Pancreas (tissue), 10 donors: ENCODE measurements around the gene SYNE2. TPM values are rescaled to one million over a fixed set of nuclear protein-coding genes. Genes with fewer than 3 reads are reported as not detected.
A peak's percentile ranks its signal among the peaks of the same experiment; 100 is the strongest.
"Not testable (repeated sequence)": the region's sequence is repeated elsewhere in the genome, so short reads cannot be mapped to it uniquely, and the experiment has no call there.

ENCODE experiments used
- ATAC-seq, 4 donors: fragments of 200-7000 bp; cut with Tn5 transposase; one replicate each; pipeline versions ENCODE4 v1.8.0 to v1.9.1; 2020; ENCODE audit warnings: mild to moderate bottlenecking in 4 of 4, moderate library complexity in 4 of 4
- DNase-seq, 6 donors: peaks; one replicate each; pipeline ENCODE4 v3.0.0-alpha.2; 2020
- FAIRE-seq: peaks from 2 replicates; lab custom pipeline; 2012; peaks lifted over from hg19 to GRCh38; lab: Jason Lieb, UNC
- H3K27ac ChIP-seq, 4 donors: fragments of 200-600 bp; sonication (generic); 1 replicate in 3 of 4; 2 replicates in 1 of 4; pipeline versions ENCODE4 v1.5.0 to v1.8.0; 2020
- H3K27me3 ChIP-seq, 4 donors: fragments of 200-600 bp; one replicate each; pipeline ENCODE4 v1.8.0; 2021
- H3K36me3 ChIP-seq, 3 donors: fragments of 200-600 bp; sonication (generic) in 1 of 3; one replicate each; pipeline versions ENCODE4 v1.5.0 to v1.8.0; 2020 to 2021
- H3K4me1 ChIP-seq, 3 donors: fragments of 200-600 bp; one replicate each; pipeline ENCODE4 v1.8.0; 2021
- H3K4me3 ChIP-seq, 4 donors: fragments of 200-600 bp; sonication (generic) in 2 of 4; one replicate each; pipeline versions ENCODE4 v1.5.0 to v1.8.0; 2020 to 2021
- H3K9me3 ChIP-seq, 4 donors: fragments of 200-600 bp; one replicate each; pipeline ENCODE4 v1.8.0; 2021
- whole genome bisulfite sequencing, 2 donors: extraction: QIAGEN DNeasy Blood & Tissue Kit; methylation state at CpG; one replicate each; pipeline ENCODE4 v1.1.7; 2013; 5-methylcytosine and 5-hydroxymethylcytosine counted together
- intact Hi-C, 3 donors: fragments of 100-400 bp; cut with DNase I; formaldehyde crosslinking; loops; one replicate each; pipeline versions ENCODE4 v1.11.1 to v1.14.2; 2022
- polyA plus RNA-seq, 2 donors: library from polyadenylated mRNA; stranded (reverse); fragments of 200-250 nt; gene quantifications; one replicate each; pipeline ENCODE4 v1.2.3, GENCODE V29; 2013
- total RNA-seq, 6 donors: library from RNA; stranded (reverse); fragmentation: NEBNext Ultra II Directional in 4 of 6; extraction: Animal tissue kit (Norgen Biotek cat#: 25700) in 4 of 6; gene quantifications; one replicate each; pipeline versions ENCODE4 v1.2.1 to v1.2.4, GENCODE V29; 2021 to 2023
- TF ChIP-seq, protein P1 (sequence below), 4 donors: fragments of 200-600 bp; sonication (generic) in 3 of 4; IDR thresholded peaks; one replicate each; pipeline versions ENCODE4 v1.5.0 to v1.8.0; 2021; ENCODE audit warnings: antibody characterized with exemption in 4 of 4
- donor health status: healthy with polysubstance abuse.
- donor health status: DM: no; HTN: no; CAD: no; lungs with moderate emphysema.
- donor health status: DM: no; HTN: no; CAD: no.
- donor health status: control.
- donor health status: control.
- donor health status: Bipolar disorder and iron deficiency.
- donor health status: DM: yes; HTN: yes; CAD: no.
- donor health status: DM: no; HTN: no; CAD: no.
- donor health status: DM: no; HTN: no; CAD: no.
- donor health status: DM: yes; HTN: yes; CAD: no.

SYNE2 gene
- total and polyA plus RNA-seq, 8 donors: 45.2 to 103 (median 56.6) TPM

DNA sequence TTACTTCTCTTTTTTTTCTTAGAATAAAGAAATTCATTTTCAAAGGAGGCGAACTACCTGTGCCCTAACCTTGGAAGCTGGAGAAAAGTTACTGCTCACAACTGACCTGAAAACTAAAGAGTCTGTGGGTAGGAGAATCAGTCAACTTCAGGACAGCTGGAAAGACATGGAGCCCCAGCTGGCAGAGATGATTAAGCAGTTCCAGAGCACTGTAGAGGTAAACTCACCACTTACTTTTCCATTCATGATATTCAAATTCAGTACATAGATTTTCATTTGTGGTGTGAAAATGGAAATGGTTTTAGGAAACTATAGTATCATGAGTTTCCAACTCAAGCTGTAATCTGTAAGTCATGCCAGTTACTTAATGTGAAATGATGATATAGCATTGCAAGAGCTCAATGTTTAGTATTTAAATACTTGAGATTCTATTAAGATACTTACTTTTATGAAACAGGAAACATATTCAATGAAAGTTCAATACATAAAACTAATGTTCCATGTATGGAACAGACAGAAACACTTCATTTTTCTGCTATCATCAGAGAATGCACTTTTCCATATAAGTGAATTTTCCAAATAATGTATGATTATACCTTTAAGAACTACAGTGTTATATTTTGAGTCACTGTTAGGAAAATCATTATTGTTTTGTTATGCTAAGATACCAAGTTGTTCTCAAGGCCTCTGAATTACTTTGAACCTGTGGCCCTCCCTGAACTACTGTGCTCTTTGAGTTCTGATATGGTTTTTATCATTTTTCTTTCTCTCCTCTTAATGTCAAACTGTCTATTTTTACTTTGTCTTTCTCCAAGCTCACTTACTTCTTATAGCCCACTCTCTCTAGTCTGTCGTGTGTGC is 322.3 kb downstream of the SYNE2 start:
- Histone ChIP-seq H3K4me3 (no peak overlapping the region), H3K36me3 (peaks cover 0 to 37% (median 3%) of the 10 kb centered on the region in 3 donors), H3K9me3 (no peaks in the 10 kb centered on the region), H3K4me1 (peaks cover 0 to 17% (median 9%) of the 10 kb centered on the region in 3 donors), H3K27ac (peak overlapping the region in 1 of 4 donors; percentile 3), H3K27me3 (no peaks in the 10 kb centered on the region)
- FAIRE-seq: peak; percentile 5
- 45 to 52% methylated on average over 2 of the region's 2 CpGs for WGBS, 2 donors
- no peak for DNase-seq
- peak; percentile 38 to 79 (median 64) for ATAC-seq
- TF ChIP-seq, protein P1, sequence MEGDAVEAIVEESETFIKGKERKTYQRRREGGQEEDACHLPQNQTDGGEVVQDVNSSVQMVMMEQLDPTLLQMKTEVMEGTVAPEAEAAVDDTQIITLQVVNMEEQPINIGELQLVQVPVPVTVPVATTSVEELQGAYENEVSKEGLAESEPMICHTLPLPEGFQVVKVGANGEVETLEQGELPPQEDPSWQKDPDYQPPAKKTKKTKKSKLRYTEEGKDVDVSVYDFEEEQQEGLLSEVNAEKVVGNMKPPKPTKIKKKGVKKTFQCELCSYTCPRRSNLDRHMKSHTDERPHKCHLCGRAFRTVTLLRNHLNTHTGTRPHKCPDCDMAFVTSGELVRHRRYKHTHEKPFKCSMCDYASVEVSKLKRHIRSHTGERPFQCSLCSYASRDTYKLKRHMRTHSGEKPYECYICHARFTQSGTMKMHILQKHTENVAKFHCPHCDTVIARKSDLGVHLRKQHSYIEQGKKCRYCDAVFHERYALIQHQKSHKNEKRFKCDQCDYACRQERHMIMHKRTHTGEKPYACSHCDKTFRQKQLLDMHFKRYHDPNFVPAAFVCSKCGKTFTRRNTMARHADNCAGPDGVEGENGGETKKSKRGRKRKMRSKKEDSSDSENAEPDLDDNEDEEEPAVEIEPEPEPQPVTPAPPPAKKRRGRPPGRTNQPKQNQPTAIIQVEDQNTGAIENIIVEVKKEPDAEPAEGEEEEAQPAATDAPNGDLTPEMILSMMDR (IDR thresholded peaks at IDR 0.05): no peak
- intact Hi-C loops: no loop called here

- WGBS, 2 donors: 88 to 92% methylated on average over 2 of the region's 2 CpGs
- TF ChIP-seq, protein P1 (IDR thresholded peaks at IDR 0.05): no peak
- no peak for ATAC-seq
These were observed 323.5 kb downstream of the SYNE2 start for GRCh38 chr14:64176330-64176729.

GRCh38 chr14:64178814-64179213 is 326.0 kb downstream of the SYNE2 start:
- TF ChIP-seq, protein P1 (IDR thresholded peaks at IDR 0.05): no peak
- DNase-seq (no peak), FAIRE-seq (no peak), ATAC-seq (no peak)
- H3K27ac ChIP-seq: no peak overlapping the region
- H3K9me3 ChIP-seq: no peaks in the 10 kb centered on the region
- peaks cover 0 to 19% (median 3%) of the 10 kb centered on the region in 3 donors for H3K36me3 ChIP-seq
- H3K27me3 ChIP-seq: no peaks in the 10 kb centered on the region
- 97 to 99% methylated on average over 3 of the region's 3 CpGs for WGBS, 2 donors
- H3K4me1 ChIP-seq: peaks cover 0 to 17% (median 9%) of the 10 kb centered on the region in 3 donors
- intact Hi-C loops: no loop called here
- H3K4me3 ChIP-seq: no peak overlapping the region

More at GRCh38 chr14:64176330-64176729, 323.5 kb downstream of the SYNE2 start:
- FAIRE-seq (no peak), DNase-seq (no peak)
- no peak overlapping the region for H3K4me3 ChIP-seq
- H3K27me3 ChIP-seq: no peaks in the 10 kb centered on the region
- H3K9me3 ChIP-seq: no peaks in the 10 kb centered on the region
- peaks cover 0 to 17% (median 9%) of the 10 kb centered on the region in 3 donors for H3K4me1 ChIP-seq
- intact Hi-C loops: no loop called here
- no peak overlapping the region for H3K27ac ChIP-seq
- peaks cover 0 to 28% (median 3%) of the 10 kb centered on the region in 3 donors for H3K36me3 ChIP-seq

GRCh38 chr14:64182908-64183307 is 330.1 kb downstream of the SYNE2 start:
- H3K4me1 ChIP-seq, H3K27ac ChIP-seq, H3K27me3 ChIP-seq, DNase-seq, FAIRE-seq, ATAC-seq, H3K4me3 ChIP-seq, H3K9me3 ChIP-seq, intact Hi-C loops: not testable (repeated sequence)
- peaks cover 0 to 16% (median under 1%) of the 10 kb centered on the region in 3 donors for H3K36me3 ChIP-seq
- 99% methylated on average over 17 to 40 of the region's 40 CpGs for WGBS, 2 donors

DNA sequence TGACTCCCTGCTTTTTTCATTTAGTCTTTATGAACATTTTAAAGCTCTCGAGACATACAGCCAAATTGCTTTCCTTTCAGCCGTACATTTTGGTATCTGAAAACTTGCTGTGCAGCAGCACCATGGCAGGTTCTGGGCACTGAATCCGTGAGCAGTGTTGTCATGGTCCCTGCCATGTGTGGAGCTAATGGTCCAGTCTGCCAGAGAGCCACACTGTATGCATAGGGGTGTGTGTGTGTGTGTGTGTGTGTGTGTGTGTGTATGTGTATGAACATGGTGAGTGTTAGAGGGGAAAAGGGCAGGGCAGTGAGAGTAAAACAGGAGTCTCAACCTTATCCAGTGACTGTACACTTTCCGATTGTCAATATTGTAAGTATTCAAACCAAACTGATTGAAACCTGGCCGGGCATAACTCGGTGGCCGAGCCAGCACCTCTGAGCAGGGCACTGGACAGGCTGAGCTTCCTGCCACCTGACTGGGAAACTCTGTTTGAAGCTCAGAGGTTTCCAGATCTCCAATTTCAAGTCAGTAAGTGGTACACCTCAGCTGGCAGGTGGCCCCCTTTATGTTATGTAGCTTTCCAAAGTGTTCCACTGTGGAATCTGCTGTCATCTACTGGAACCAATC is 331.4 kb downstream of the SYNE2 start:
- H3K36me3 ChIP-seq: peaks cover 0 to 7% (median 0%) of the 10 kb centered on the region in 3 donors
- TF ChIP-seq, protein P1 (IDR thresholded peaks at IDR 0.05): no peak
- H3K4me1 ChIP-seq: peaks cover 0 to 6% (median 0%) of the 10 kb centered on the region in 3 donors
- no peaks in the 10 kb centered on the region for H3K9me3 ChIP-seq
- FAIRE-seq: no peak
- ATAC-seq: peak; percentile 55 to 67 (median 62)
- H3K4me3 ChIP-seq: no peak overlapping the region
- H3K27ac ChIP-seq: peak overlapping the region in 2 of 4 donors; percentile 30 to 36
- intact Hi-C loops: no loop called here
- 44 to 49% methylated on average over 7 of the region's 7 CpGs for WGBS, 2 donors
- DNase-seq: peak in 2 of 6 donors; percentile 34 to 43
- H3K27me3 ChIP-seq: no peaks in the 10 kb centered on the region
